ENCODE data around the gene SLC38A1.

SLC38A1 gene

GRCh38 chr12:46230983-46231382 lies 37.9 kb downstream of the SLC38A1 start:
- DNase-seq (ENCODE audit: low spot score), result no peak

- DNase-seq (ENCODE audit: low spot score), result no peak
Observed at GRCh38 chr12:46230306-46230705, 38.5 kb downstream of the SLC38A1 start.

GRCh38 chr12:46227616-46228015 lies 41.2 kb downstream of the SLC38A1 start:
- DNase-seq (ENCODE audit: low spot score), result no peak

GRCh38 chr12:46224386-46224785 lies 44.5 kb downstream of the SLC38A1 start:
- DNase-seq (ENCODE audit: low spot score), result no peak

GRCh38 chr12:46223047-46223446 lies 45.8 kb downstream of the SLC38A1 start:
- no peak for DNase-seq (ENCODE audit: low spot score)

GRCh38 chr12:46222636-46223035 lies 46.2 kb downstream of the SLC38A1 start:
- no peak for DNase-seq (ENCODE audit: low spot score)

GRCh38 chr12:46221255-46222128 lies 47.4 kb downstream of the SLC38A1 start:
- DNase-seq (ENCODE audit: low spot score), result no peak

- no peak for DNase-seq (ENCODE audit: low spot score)
Observed at GRCh38 chr12:46219877-46220655, 48.8 kb downstream of the SLC38A1 start.

- no peak for DNase-seq (ENCODE audit: low spot score)
Observed at GRCh38 chr12:46219132-46219876, 49.5 kb downstream of the SLC38A1 start.

GRCh38 chr12:46218322-46219095 lies 50.3 kb downstream of the SLC38A1 start:
- no peak for DNase-seq (ENCODE audit: low spot score)

- peak; percentile 60 for DNase-seq (ENCODE audit: low spot score)
Observed at GRCh38 chr12:46217541-46218321, 51.1 kb downstream of the SLC38A1 start.

GRCh38 chr12:46214668-46215436 lies 54.0 kb downstream of the SLC38A1 start:
- DNase-seq (ENCODE audit: low spot score), result no peak

- DNase-seq (ENCODE audit: low spot score), result no peak
Observed at GRCh38 chr12:46212108-46212982, 56.5 kb downstream of the SLC38A1 start.

GRCh38 chr12:46210873-46211439 lies 57.9 kb downstream of the SLC38A1 start:
- DNase-seq (ENCODE audit: low spot score), result no peak

- DNase-seq (ENCODE audit: low spot score), result peak; percentile 21
Observed at GRCh38 chr12:46209914-46210872, 58.6 kb downstream of the SLC38A1 start.

- DNase-seq (ENCODE audit: low spot score), result no peak
Observed at GRCh38 chr12:46209170-46209569, 59.7 kb downstream of the SLC38A1 start.

GRCh38 chr12:46208370-46208769 lies 60.5 kb downstream of the SLC38A1 start:
- no peak for DNase-seq (ENCODE audit: low spot score)

Measured in germinal center (tissue), 1 donor.